GM12865 (cell line): ENCODE measurements around the gene S100PBP.

ENCODE experiments used
- DNase-seq: peaks from one replicate; pipeline ENCODE4 v3.0.0; 2010; ENCODE audit warnings: low read depth
- H3K4me3 ChIP-seq: 2 replicates; pipeline ENCODE4 v1.5.1; 2011; ENCODE audit warnings: mild to moderate bottlenecking, low read depth, low read length, control low read depth
- TF ChIP-seq, protein P1 (sequence below): IDR thresholded peaks from 2 replicates; pipeline ENCODE4 v1.5.1; 2011; ENCODE audit warnings: low read length, control low read depth, low read depth, inconsistent platforms; ENCODE audit not compliant: insufficient read depth; ENCODE audit errors: missing control alignments

The S100PBP gene

DNA sequence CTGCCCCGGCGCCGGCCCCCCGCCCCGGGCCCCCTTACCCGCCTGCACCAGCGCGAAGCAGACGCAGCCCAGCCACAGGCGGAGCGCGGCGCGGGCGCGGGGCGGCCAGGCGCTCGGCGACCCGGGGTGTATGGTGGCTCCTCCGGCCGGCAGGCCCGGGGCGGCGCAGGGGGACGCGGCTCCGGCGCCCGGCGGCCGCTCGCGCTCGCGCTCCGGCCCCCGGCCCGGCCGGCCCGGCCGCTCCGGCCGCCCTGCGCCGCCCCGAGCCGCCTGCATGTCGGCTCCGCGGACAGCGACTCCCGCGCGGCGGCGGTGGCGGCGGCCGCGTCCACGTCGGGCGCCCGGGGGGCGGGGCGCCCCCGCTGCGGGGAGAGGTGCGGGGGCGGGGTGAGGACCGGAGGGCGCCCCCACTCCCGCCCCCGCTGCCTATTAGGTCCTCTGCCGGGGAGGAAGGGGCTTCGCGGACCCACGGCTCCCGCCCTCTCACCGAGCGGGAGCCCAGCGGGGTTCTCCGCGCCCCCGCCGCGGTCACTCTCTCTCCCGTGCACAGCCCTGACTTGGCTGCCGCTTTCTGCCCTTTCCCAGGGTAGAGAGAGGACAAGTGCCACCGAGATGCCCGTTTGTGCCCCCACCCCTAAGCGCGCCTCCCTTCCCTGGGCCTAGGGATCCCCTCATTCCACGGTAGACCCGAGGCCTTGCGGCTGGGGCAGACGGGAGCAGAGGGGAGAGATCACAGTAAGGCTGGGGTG is 53.3 kb downstream of the S100PBP start, which contains the start of gene FNDC5:
FNDC5 (minus strand) TSS at position 298 of the 749 bp plus-strand sequence.
- no peak within 1 kb of the TSS for H3K4me3 ChIP-seq
- TF ChIP-seq, protein P1, sequence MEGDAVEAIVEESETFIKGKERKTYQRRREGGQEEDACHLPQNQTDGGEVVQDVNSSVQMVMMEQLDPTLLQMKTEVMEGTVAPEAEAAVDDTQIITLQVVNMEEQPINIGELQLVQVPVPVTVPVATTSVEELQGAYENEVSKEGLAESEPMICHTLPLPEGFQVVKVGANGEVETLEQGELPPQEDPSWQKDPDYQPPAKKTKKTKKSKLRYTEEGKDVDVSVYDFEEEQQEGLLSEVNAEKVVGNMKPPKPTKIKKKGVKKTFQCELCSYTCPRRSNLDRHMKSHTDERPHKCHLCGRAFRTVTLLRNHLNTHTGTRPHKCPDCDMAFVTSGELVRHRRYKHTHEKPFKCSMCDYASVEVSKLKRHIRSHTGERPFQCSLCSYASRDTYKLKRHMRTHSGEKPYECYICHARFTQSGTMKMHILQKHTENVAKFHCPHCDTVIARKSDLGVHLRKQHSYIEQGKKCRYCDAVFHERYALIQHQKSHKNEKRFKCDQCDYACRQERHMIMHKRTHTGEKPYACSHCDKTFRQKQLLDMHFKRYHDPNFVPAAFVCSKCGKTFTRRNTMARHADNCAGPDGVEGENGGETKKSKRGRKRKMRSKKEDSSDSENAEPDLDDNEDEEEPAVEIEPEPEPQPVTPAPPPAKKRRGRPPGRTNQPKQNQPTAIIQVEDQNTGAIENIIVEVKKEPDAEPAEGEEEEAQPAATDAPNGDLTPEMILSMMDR = no peak
- DNase-seq = no peak

DNA sequence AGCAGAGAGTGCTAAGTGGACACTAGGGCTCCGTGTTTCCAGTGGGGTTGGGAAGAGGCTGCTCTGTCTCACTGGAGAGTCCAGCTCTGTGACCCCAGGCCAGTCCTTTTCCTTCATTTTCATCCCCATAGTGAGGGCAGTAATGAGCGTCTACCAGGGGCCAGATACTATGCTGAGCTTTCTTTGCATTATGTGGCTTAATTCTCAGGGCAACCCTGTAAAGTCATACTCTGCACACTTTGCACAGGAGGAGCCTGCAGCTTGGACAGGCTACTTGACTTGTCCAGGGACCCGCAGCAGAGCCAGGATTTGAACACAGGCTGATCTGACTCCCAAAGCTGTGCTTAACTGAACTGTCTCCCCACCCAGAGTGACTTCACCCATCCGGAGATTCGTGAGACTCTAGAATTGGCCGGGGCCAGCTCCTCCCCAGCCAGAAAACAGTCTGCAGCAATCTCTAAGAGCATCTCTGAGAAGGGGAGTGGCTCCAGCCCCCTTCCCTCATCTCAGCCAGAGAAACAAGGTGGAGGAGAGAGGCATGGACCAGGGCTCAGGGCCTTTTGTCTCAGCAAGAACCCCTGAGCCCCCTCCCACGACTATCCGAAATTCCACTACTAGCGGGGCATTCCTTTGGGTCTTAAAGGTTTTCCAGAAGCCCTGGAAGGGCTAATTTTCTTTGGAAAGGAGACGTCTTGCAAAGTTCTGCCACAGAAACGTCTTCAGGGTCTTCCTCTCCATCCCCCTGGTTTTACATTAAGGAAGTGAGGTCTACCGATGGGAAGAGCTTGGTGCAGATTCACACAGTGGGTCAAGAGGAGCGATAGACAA is 54.1 kb downstream of the S100PBP start:
- TF ChIP-seq, protein P1 = no peak
- H3K4me3 ChIP-seq = no peak overlapping the region
- no peak for DNase-seq

DNA sequence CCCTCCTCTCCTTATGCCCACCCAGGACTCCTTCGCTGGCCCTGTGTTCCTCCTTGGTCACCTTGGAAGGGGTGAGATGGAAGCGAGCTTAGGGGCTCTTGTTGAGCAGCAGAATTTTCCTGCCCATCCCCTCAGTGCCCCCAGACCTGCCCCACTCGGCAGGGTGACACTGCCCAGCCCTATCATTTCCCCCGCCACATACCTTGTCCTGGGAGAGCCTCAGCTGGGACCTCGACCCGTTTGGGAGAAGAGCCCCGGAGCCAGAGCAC is 54.7 kb downstream of the S100PBP start:
- no peak overlapping the region for H3K4me3 ChIP-seq
- TF ChIP-seq, protein P1 = no peak
- DNase-seq = no peak

DNA sequence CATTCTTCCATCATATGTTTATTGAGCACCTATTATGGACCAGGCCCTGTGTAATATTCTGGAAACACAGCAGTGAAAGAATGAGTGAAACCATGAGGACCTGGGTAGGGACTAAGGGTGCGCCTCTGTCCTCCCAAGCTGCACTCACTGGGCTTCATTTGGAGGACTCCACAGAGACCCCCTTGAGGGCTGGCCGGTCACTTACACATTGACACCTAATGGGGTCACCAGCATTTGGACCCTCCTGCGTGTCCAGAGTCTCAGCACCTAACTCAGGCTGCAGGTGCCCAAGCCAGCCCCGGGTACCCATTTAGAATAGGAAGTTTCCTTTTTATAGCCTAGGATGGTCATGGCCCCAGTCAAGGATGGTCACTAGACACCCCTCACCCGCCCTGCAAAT is 56.0 kb downstream of the S100PBP start:
- DNase-seq = no peak
- TF ChIP-seq, protein P1 = no peak
- H3K4me3 ChIP-seq = no peak overlapping the region

DNA sequence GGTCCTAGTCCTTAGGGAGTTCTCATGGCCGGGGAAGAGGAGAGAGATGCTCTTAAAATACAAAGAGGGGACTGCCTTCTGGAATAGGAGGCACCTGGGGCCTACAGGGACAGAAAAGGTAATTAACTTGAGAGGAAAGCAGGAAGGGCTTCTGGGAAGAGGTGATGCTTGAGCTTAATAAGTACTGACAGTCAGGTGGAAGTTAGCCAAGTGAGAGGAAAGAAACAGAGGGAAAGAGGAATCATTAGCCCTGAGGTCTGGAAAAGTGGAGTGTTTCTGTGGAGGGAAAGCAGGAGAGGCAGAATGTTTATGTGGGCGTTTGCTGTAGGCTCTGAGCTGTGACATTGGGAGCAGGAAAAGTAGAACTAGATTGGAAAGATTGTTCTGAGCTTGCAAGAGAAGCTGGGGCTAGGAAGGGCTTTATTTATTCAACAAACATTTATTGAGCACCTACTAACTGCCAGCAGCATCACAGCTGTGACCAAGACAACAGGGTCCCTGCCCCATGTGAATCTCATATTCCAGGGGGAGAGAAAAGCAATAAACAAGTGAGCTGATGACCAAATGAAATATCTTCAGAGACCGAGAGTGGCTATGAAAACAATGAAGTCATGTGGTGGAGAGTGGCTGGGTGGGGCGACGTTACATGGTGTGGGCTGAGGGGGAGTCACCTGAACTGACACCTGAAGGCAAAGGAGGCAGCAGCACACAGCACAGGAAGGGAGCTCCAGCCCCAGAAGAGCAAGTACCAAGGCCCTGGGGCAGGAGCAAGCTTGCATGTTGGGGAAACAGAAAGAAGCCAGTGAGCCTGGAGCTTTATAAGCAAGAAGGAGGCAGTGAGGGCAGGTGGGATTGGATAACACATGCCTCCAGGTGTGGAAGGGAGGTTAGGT is 57.7 kb downstream of the S100PBP start:
- TF ChIP-seq, protein P1 = no peak
- H3K4me3 ChIP-seq = no peak overlapping the region
- DNase-seq = no peak

DNA sequence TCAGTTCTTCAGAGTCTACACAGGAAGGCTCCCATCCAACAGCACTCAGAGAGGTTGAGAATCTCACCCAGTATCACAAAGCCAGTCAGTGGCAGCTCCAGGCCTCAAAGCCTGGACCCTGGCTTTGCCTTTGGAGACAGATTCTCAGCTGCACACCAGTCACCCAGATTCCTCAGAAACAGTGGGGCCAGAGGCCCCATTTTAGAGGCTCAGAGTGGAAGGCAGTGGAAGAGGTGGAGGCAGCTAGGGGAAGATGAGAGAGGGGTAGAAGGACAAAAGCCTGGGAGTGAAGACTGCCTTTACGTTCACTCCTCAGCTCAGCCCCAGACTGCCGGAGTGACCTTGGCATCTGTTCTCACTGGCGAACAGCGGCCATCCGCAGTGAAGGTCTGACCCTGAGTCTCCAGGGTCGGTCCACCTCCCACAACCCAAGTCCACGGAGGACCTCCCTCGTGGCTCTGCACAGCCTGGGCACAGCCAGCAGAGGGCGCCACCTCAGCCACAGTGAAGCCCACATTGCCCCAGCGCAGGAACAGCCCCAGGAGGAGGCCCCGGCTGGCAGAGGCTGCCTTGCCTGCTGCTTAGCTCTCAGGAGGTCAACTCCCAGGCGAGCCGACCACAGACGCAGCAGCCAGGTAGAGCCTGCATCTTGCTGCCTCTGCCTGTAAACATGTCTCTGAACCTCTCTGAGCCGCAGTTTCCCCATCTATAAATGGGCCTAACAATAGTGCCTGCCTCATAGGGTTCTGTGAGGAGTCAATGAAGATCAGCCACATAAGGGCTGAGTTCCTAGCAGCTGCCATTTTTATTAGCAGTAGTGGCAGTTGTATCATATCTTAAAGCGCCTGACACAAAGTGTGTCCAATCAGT is 59.1 kb downstream of the S100PBP start:
- H3K4me3 ChIP-seq = no peak overlapping the region
- TF ChIP-seq, protein P1 = peak; percentile 92

More for the DNA sequence above, 59.1 kb downstream of the S100PBP start:
- DNase-seq = peak; percentile 61
